IPS-15b (cell line): Measurements from ENCODE around the gene SLC25A38.

Experiments used
- H3K27me3 ChIP-seq: one replicate; pipeline ENCODE4 v1.6.1; 2013; ENCODE audit warnings: low read length; ENCODE audit not compliant: control insufficient read depth, insufficient read depth
- H3K36me3 ChIP-seq: one replicate; pipeline ENCODE4 v1.6.1; 2013; ENCODE audit warnings: low read length; ENCODE audit not compliant: control insufficient read depth, insufficient read depth
- H3K4me1 ChIP-seq: one replicate; pipeline ENCODE4 v1.6.1; 2013; ENCODE audit warnings: mild to moderate bottlenecking, low read length; ENCODE audit not compliant: control insufficient read depth, insufficient read depth
- H3K4me3 ChIP-seq: one replicate; pipeline ENCODE4 v1.5.1; 2013; ENCODE audit warnings: low read depth, low read length
- H3K9ac ChIP-seq: one replicate; pipeline ENCODE4 v1.6.1; 2013; ENCODE audit warnings: low read depth, mild to moderate bottlenecking, low read length
- H3K9me3 ChIP-seq: one replicate; pipeline ENCODE4 v1.6.1; 2013; ENCODE audit warnings: mild to moderate bottlenecking, low read length; ENCODE audit not compliant: control insufficient read depth, insufficient read depth

SLC25A38 gene

GRCh38 chr3:39426312-39426711 lies 43.1 kb downstream of the SLC25A38 start:
- no peak overlapping the region for H3K4me3 ChIP-seq
- H3K36me3 ChIP-seq: peaks cover 2% of the 10 kb centered on the region
- H3K9ac ChIP-seq: no peak overlapping the region
- H3K27me3 ChIP-seq: no peaks in the 10 kb centered on the region
- no peaks in the 10 kb centered on the region for H3K4me1 ChIP-seq
- peaks cover 3% of the 10 kb centered on the region for H3K9me3 ChIP-seq

GRCh38 chr3:39427506-39427905 lies 44.3 kb downstream of the SLC25A38 start:
- Histone ChIP-seq H3K4me3 (no peak overlapping the region), H3K36me3 (peaks cover 2% of the 10 kb centered on the region), H3K4me1 (no peaks in the 10 kb centered on the region), H3K27me3 (no peaks in the 10 kb centered on the region), H3K9me3 (no peaks in the 10 kb centered on the region), H3K9ac (no peak overlapping the region)

DNA sequence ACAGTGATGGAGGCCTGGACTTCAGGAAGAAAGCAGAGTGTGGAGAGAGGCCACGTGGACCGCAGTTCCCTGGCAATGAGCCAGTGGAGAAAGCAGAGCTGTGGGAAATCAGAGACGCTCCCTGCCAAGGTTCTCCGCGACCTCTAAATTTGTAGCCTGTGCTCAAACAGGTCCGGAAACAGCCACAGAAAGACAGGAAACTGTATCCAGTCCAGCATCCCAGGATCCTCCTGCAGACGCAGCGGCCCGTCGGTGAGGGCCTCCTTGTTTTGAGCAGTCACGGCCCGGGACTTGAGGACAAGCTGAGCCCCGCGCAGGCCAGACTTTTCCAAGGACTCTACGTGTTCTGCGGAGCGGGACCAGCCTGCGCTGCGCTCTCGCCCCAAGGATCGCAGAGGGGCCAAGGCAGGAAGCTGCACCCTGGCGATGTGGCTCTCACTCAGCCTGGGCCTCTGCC lies 45.6 kb downstream of the SLC25A38 start:
- no peak overlapping the region for H3K4me3 ChIP-seq
- H3K27me3 ChIP-seq: no peaks in the 10 kb centered on the region
- H3K9me3 ChIP-seq: no peaks in the 10 kb centered on the region
- H3K36me3 ChIP-seq: peaks cover 2% of the 10 kb centered on the region
- no peaks in the 10 kb centered on the region for H3K4me1 ChIP-seq
- no peak overlapping the region for H3K9ac ChIP-seq

GRCh38 chr3:39429466-39429865 lies 46.3 kb downstream of the SLC25A38 start:
- peaks cover 2% of the 10 kb centered on the region for H3K36me3 ChIP-seq
- no peak overlapping the region for H3K4me3 ChIP-seq
- no peak overlapping the region for H3K9ac ChIP-seq
- no peaks in the 10 kb centered on the region for H3K9me3 ChIP-seq
- no peaks in the 10 kb centered on the region for H3K27me3 ChIP-seq
- no peaks in the 10 kb centered on the region for H3K4me1 ChIP-seq

- no peaks in the 10 kb centered on the region for H3K9me3 ChIP-seq
- H3K27me3 ChIP-seq: no peaks in the 10 kb centered on the region
- H3K9ac ChIP-seq: no peak overlapping the region
Observed at GRCh38 chr3:39432342-39432741, 49.2 kb downstream of the SLC25A38 start.

GRCh38 chr3:39433642-39434041 lies 50.5 kb downstream of the SLC25A38 start:
- Histone ChIP-seq H3K9ac (no peak overlapping the region), H3K36me3 (peaks cover 2% of the 10 kb centered on the region), H3K27me3 (no peaks in the 10 kb centered on the region), H3K4me3 (no peak overlapping the region), H3K9me3 (no peaks in the 10 kb centered on the region), H3K4me1 (no peaks in the 10 kb centered on the region)

More at GRCh38 chr3:39432342-39432741, 49.2 kb downstream of the SLC25A38 start:
- Histone ChIP-seq H3K36me3 (peaks cover 2% of the 10 kb centered on the region), H3K4me1 (no peaks in the 10 kb centered on the region), H3K4me3 (no peak overlapping the region)

GRCh38 chr3:39434574-39434973 lies 51.4 kb downstream of the SLC25A38 start:
- Histone ChIP-seq H3K9ac (no peak overlapping the region), H3K36me3 (peaks cover 2% of the 10 kb centered on the region), H3K9me3 (no peaks in the 10 kb centered on the region), H3K4me3 (no peak overlapping the region), H3K27me3 (no peaks in the 10 kb centered on the region), H3K4me1 (no peaks in the 10 kb centered on the region)

GRCh38 chr3:39435006-39435748 lies 52.0 kb downstream of the SLC25A38 start:
- peaks cover 2% of the 10 kb centered on the region for H3K36me3 ChIP-seq
- no peak overlapping the region for H3K9ac ChIP-seq

GRCh38 chr3:39438880-39439279 lies 55.7 kb downstream of the SLC25A38 start:
- Histone ChIP-seq H3K9ac (no peak overlapping the region), H3K4me3 (no peak overlapping the region), H3K9me3 (no peaks in the 10 kb centered on the region), H3K36me3 (no peaks in the 10 kb centered on the region), H3K4me1 (no peaks in the 10 kb centered on the region), H3K27me3 (no peaks in the 10 kb centered on the region)

More at GRCh38 chr3:39435006-39435748, 52.0 kb downstream of the SLC25A38 start:
- H3K27me3 ChIP-seq: no peaks in the 10 kb centered on the region
- no peaks in the 10 kb centered on the region for H3K9me3 ChIP-seq
- no peak overlapping the region for H3K4me3 ChIP-seq
- no peaks in the 10 kb centered on the region for H3K4me1 ChIP-seq

GRCh38 chr3:39440316-39440715 lies 57.1 kb downstream of the SLC25A38 start:
- no peaks in the 10 kb centered on the region for H3K27me3 ChIP-seq
- H3K9ac ChIP-seq: no peak overlapping the region
- H3K4me3 ChIP-seq: no peak overlapping the region
- no peaks in the 10 kb centered on the region for H3K36me3 ChIP-seq
- no peaks in the 10 kb centered on the region for H3K9me3 ChIP-seq
- H3K4me1 ChIP-seq: no peaks in the 10 kb centered on the region

- Histone ChIP-seq H3K9ac (no peak overlapping the region), H3K9me3 (no peaks in the 10 kb centered on the region), H3K4me3 (no peak overlapping the region), H3K4me1 (no peaks in the 10 kb centered on the region), H3K36me3 (no peaks in the 10 kb centered on the region), H3K27me3 (no peaks in the 10 kb centered on the region)
Observed at GRCh38 chr3:39443530-39443929, 60.4 kb downstream of the SLC25A38 start.

DNA sequence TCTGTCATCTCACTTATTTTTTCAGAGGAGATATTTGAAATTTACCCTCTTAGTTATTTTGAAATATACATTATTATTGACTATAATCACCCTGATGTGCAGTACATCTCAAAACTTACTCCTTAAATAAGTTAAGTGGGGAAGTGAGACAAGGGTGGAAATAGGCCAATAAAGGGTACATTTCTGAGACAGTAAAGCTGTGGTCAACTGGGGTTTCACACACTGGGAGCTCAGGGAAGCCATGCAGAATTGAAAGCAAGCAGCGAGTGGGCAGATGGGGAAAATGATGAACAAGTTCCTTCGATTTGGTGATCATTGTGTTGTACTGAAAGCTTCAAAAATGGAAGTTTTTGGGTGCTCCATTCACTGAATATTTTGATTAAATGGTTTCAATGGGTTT lies 62.8 kb downstream of the SLC25A38 start:
- H3K4me3 ChIP-seq: no peak overlapping the region
- no peaks in the 10 kb centered on the region for H3K4me1 ChIP-seq
- no peak overlapping the region for H3K9ac ChIP-seq
- H3K36me3 ChIP-seq: no peaks in the 10 kb centered on the region
- no peaks in the 10 kb centered on the region for H3K9me3 ChIP-seq
- H3K27me3 ChIP-seq: no peaks in the 10 kb centered on the region
